ENCODE data around the gene LRMDA.

GRCh38 chr10:76342996-76343395, 911.6 kb downstream of the LRMDA start:
- TF ChIP-seq, protein P1, sequence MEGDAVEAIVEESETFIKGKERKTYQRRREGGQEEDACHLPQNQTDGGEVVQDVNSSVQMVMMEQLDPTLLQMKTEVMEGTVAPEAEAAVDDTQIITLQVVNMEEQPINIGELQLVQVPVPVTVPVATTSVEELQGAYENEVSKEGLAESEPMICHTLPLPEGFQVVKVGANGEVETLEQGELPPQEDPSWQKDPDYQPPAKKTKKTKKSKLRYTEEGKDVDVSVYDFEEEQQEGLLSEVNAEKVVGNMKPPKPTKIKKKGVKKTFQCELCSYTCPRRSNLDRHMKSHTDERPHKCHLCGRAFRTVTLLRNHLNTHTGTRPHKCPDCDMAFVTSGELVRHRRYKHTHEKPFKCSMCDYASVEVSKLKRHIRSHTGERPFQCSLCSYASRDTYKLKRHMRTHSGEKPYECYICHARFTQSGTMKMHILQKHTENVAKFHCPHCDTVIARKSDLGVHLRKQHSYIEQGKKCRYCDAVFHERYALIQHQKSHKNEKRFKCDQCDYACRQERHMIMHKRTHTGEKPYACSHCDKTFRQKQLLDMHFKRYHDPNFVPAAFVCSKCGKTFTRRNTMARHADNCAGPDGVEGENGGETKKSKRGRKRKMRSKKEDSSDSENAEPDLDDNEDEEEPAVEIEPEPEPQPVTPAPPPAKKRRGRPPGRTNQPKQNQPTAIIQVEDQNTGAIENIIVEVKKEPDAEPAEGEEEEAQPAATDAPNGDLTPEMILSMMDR (IDR thresholded peaks at IDR 0.05; ENCODE audit: borderline replicate concordance, extremely low read depth, low read length, poor library complexity, severe bottlenecking): no peak
- no peak for TF ChIP-seq EZH2 (IDR thresholded peaks at IDR 0.05; ENCODE audit: borderline replicate concordance, low read depth, low read length, severe bottlenecking)

Measured in DND-41 (cell line).